ENCODE data around the gene SLC4A11. TPM values are rescaled to one million over a fixed set of nuclear protein-coding genes. Genes with fewer than 3 reads are reported as not detected.

The SLC4A11 gene
- total RNA-seq, 1 experiment from 2014 or later = 5.7 TPM

- intact Hi-C loops (cut with micrococcal nuclease) = no loop called here
- Mint-ChIP-seq H3K4me3 (ENCODE audit: unreplicated experiment) (no peak overlapping the region), H3K4me1 (ENCODE audit: insufficient read depth, unreplicated experiment) (peaks cover 8% of the 10 kb centered on the region), H3K27ac (ENCODE audit: low read depth, unreplicated experiment) (no peak overlapping the region), H3K36me3 (ENCODE audit: insufficient read depth, unreplicated experiment) (peaks cover 10% of the 10 kb centered on the region), H3K9me3 (ENCODE audit: unreplicated experiment) (no peaks in the 10 kb centered on the region), H3K27me3 (ENCODE audit: insufficient read depth, unreplicated experiment) (no peaks in the 10 kb centered on the region)
- DNase-seq (ENCODE audit: unreplicated experiment) = no peak
- ChIA-PET POLR2A (interaction anchor here (0.9 to 1.6 kb wide), 2 partner anchors 68 to 70 kb away, joined by 3 to 4 read pairs; no protein-coding TSS in a partner anchor), CTCF (interaction anchor here (0.7 to 1.4 kb wide), 3 partner anchors 28 to 128 kb away, joined by 3 to 4 read pairs (median 4); no protein-coding TSS in a partner anchor)
- TF ChIP-seq CTCF (IDR thresholded peaks at IDR 0.05; ENCODE audit: unreplicated experiment) = no peak
- no TSS peak for BruUV-seq (replicated peaks)
Observed at GRCh38 chr20:3246682-3247081, 7.7 kb upstream of the SLC4A11 start.

GRCh38 chr20:3245711-3246110 is 6.7 kb upstream of the SLC4A11 start:
- Mint-ChIP-seq H3K27me3 (ENCODE audit: insufficient read depth, unreplicated experiment) (no peaks in the 10 kb centered on the region), H3K4me1 (ENCODE audit: insufficient read depth, unreplicated experiment) (peaks cover 14% of the 10 kb centered on the region), H3K36me3 (ENCODE audit: insufficient read depth, unreplicated experiment) (peaks cover 7% of the 10 kb centered on the region), H3K9me3 (ENCODE audit: unreplicated experiment) (no peaks in the 10 kb centered on the region), H3K4me3 (ENCODE audit: unreplicated experiment) (no peak overlapping the region), H3K27ac (ENCODE audit: low read depth, unreplicated experiment) (no peak overlapping the region)
- intact Hi-C loops (cut with micrococcal nuclease) = no loop called here
- ChIA-PET CTCF (interaction anchor here (1.6 kb wide), 1 partner anchor 71 kb away, joined by 8 read pairs; no protein-coding TSS in a partner anchor), POLR2A (interaction anchor here (1.1 to 1.4 kb wide), 2 partner anchors 35 to 41 kb away, joined by 3 read pairs; no protein-coding TSS in a partner anchor)
- DNase-seq (ENCODE audit: unreplicated experiment) = no peak
- BruUV-seq (replicated peaks) = no TSS peak
- TF ChIP-seq CTCF (IDR thresholded peaks at IDR 0.05; ENCODE audit: unreplicated experiment) = no peak

GRCh38 chr20:3245156-3245555 is 6.2 kb upstream of the SLC4A11 start:
- CTCF ChIA-PET = interaction anchor here (1.0 to 1.6 kb wide), 3 partner anchors 10 to 71 kb away, joined by 3 to 8 read pairs (median 3); no protein-coding TSS in a partner anchor
- TF ChIP-seq CTCF (IDR thresholded peaks at IDR 0.05; ENCODE audit: unreplicated experiment) = no peak
- peaks cover 15% of the 10 kb centered on the region for H3K4me1 Mint-ChIP-seq (ENCODE audit: insufficient read depth, unreplicated experiment)
- intact Hi-C loops (cut with micrococcal nuclease) = no loop called here
- no peaks in the 10 kb centered on the region for H3K9me3 Mint-ChIP-seq (ENCODE audit: unreplicated experiment)
- H3K36me3 Mint-ChIP-seq (ENCODE audit: insufficient read depth, unreplicated experiment) = peaks cover 7% of the 10 kb centered on the region
- no peak overlapping the region for H3K27ac Mint-ChIP-seq (ENCODE audit: low read depth, unreplicated experiment)
- H3K4me3 Mint-ChIP-seq (ENCODE audit: unreplicated experiment) = no peak overlapping the region
- H3K27me3 Mint-ChIP-seq (ENCODE audit: insufficient read depth, unreplicated experiment) = no peaks in the 10 kb centered on the region
- POLR2A ChIA-PET = interaction anchor here (1.1 to 1.4 kb wide), 2 partner anchors 35 to 42 kb away, joined by 3 read pairs; no protein-coding TSS in a partner anchor
- no TSS peak for BruUV-seq (replicated peaks)
- no peak for DNase-seq (ENCODE audit: unreplicated experiment)

- POLR2A ChIA-PET = interaction anchor here (1.4 to 1.6 kb wide), 2 partner anchors 11 to 42 kb away, joined by 3 to 5 read pairs; no protein-coding TSS in a partner anchor
- no peaks in the 10 kb centered on the region for H3K9me3 Mint-ChIP-seq (ENCODE audit: unreplicated experiment)
- no peak overlapping the region for H3K27ac Mint-ChIP-seq (ENCODE audit: low read depth, unreplicated experiment)
- no peaks in the 10 kb centered on the region for H3K27me3 Mint-ChIP-seq (ENCODE audit: insufficient read depth, unreplicated experiment)
- no TSS peak for BruUV-seq (replicated peaks)
- CTCF ChIA-PET = interaction anchor here (1.0 to 1.6 kb wide), 3 partner anchors 10 to 72 kb away, joined by 3 to 8 read pairs (median 3); no protein-coding TSS in a partner anchor
- peaks cover 15% of the 10 kb centered on the region for H3K4me1 Mint-ChIP-seq (ENCODE audit: insufficient read depth, unreplicated experiment)
- no peak for TF ChIP-seq CTCF (IDR thresholded peaks at IDR 0.05; ENCODE audit: unreplicated experiment)
- no peak overlapping the region for H3K4me3 Mint-ChIP-seq (ENCODE audit: unreplicated experiment)
- no peak for DNase-seq (ENCODE audit: unreplicated experiment)
- H3K36me3 Mint-ChIP-seq (ENCODE audit: insufficient read depth, unreplicated experiment) = peaks cover 7% of the 10 kb centered on the region
- intact Hi-C loops (cut with micrococcal nuclease) = no loop called here
Observed at GRCh38 chr20:3244613-3245012, 5.6 kb upstream of the SLC4A11 start.
